ENCODE data around the gene ADAMTS9.

Gene ADAMTS9, protein sequence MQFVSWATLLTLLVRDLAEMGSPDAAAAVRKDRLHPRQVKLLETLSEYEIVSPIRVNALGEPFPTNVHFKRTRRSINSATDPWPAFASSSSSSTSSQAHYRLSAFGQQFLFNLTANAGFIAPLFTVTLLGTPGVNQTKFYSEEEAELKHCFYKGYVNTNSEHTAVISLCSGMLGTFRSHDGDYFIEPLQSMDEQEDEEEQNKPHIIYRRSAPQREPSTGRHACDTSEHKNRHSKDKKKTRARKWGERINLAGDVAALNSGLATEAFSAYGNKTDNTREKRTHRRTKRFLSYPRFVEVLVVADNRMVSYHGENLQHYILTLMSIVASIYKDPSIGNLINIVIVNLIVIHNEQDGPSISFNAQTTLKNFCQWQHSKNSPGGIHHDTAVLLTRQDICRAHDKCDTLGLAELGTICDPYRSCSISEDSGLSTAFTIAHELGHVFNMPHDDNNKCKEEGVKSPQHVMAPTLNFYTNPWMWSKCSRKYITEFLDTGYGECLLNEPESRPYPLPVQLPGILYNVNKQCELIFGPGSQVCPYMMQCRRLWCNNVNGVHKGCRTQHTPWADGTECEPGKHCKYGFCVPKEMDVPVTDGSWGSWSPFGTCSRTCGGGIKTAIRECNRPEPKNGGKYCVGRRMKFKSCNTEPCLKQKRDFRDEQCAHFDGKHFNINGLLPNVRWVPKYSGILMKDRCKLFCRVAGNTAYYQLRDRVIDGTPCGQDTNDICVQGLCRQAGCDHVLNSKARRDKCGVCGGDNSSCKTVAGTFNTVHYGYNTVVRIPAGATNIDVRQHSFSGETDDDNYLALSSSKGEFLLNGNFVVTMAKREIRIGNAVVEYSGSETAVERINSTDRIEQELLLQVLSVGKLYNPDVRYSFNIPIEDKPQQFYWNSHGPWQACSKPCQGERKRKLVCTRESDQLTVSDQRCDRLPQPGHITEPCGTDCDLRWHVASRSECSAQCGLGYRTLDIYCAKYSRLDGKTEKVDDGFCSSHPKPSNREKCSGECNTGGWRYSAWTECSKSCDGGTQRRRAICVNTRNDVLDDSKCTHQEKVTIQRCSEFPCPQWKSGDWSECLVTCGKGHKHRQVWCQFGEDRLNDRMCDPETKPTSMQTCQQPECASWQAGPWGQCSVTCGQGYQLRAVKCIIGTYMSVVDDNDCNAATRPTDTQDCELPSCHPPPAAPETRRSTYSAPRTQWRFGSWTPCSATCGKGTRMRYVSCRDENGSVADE (N-terminal part only)

DNA sequence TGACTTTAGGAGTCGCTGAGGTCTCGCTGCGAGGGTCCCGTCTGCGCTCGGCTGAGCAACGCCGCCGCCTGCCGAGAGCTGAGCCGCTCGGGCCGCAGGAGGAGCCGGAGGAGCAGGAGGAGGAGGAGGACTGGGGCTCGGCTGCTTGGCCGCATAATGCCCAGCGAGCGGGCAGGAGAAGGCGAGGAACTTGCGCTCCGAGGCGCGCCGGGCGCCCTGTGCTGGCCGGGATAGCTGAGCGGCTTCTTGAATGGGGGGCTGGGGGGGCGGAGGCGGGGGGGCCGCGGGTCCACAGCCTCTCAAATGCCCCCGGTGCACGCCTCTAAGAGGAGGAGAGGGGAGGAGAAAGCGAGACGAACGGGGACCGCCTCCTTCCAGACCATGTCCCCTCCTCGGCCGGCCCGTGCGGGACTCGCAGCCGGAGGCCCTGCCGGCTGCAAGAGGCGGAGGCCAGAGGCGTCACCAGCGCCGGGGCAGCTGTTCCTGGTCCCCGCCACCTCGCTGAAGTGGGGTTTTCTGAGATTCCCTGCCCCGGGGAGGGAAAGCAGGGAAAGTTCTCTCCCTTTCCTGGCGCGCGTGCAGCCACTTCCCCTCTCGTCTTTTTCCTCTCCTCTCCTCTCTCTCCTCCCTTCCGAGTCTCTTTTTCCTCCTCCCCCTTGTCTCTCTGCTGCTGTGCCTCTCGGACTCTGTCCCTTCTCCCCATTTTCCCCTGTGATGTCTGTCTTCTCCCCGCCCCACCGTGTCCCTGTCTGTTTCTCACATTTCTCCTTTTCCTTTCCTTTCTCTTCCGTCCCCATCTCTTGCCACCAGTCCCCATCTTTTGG is at the start of gene ADAMTS9:
Gene ADAMTS9, minus strand, starts transcription at position 220 of the 824 bp plus-strand sequence. CDS start 343 bp downstream, outside the sequence.
- no peak for DNase-seq (ENCODE audit: low read depth)

- DNase-seq (ENCODE audit: low read depth) = no peak
Measured at GRCh38 chr3:64732576-64732975, 44.8 kb upstream of the ADAMTS9 start.

DNA sequence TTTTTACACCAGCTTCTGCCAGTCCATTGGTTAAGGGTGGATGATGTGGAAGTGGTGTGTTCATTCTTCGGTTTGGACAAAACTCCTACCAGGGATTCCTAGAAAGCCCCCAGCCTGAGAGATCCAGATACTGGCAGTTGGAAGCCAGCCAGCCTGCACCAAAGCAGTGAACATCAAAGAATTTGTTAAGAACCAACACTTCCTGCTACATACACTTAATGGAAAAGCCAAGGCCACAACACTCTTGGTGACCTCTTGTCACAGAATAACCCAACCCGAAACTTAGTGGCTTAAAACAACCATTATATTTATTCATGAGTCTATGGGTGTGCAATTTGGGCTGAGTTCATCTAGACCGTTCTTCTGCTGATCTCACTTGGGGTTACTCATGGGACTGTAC is 42.9 kb upstream of the ADAMTS9 start:
- DNase-seq (ENCODE audit: low read depth) = no peak

DNA sequence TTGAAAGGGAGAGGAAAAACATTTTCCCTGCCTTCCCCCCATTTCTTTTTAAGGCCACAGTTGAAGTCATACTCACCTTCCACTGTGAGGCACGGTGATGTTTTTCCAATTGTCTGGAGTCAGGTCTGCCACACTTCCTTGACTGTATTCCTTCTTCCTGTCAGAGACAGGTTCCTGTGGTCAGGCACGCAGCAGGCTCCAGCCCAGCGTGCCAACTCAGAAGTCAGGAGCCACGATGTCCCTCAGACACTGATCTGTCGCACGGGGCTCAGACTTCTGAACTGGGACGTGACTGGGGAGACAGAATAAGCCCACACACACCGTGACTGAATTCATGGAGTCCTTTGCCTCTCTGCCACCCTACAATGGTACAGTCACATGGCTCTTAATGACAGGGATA is 41.2 kb upstream of the ADAMTS9 start:
- DNase-seq (ENCODE audit: low read depth) = no peak

GRCh38 chr3:64728428-64728827 is 40.6 kb upstream of the ADAMTS9 start:
- no peak for DNase-seq (ENCODE audit: low read depth)

GRCh38 chr3:64726414-64727090 is 38.8 kb upstream of the ADAMTS9 start:
- DNase-seq (ENCODE audit: low read depth) = no peak

DNA sequence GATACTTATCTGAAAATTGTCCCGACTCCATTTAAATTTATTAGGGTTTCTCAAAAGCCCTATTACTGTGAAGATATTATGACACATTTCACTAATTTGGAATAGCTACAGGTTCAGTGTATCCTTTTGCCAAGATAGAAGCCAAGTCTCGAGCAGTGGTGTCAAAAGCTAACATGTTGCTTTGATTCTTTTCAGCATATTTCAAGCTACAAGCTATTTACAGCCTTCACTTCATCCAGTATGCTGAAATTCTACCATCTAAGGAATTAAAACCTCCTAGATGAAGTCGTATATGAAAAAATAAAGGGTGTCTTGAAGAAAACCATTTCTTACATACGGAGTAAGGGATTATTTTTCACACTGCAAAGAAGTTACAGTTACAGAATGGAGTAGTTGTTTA is 31.2 kb upstream of the ADAMTS9 start:
- DNase-seq (ENCODE audit: low read depth) = no peak

GRCh38 chr3:64717872-64718613 is 30.2 kb upstream of the ADAMTS9 start:
- DNase-seq (ENCODE audit: low read depth) = no peak

DNA sequence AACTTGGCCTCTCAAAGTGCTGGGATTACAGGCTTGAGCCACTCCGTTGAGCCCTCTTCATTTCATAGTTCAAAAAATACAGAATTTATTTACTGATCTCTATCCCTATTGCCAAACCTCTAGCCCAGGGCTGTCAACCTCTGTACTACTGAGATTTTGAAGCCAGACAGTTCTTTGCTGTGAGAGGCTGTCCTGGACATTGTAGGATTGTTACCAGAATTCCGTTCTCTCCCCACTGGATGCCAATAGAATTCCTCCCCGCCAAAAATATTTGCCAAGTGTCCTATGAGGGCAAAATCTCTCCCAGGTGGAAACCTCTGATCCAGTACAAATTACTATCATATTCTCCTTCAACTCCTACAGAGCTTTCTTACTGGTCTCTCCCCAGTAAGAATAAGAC is 29.6 kb upstream of the ADAMTS9 start:
- DNase-seq (ENCODE audit: low read depth) = no peak

DNA sequence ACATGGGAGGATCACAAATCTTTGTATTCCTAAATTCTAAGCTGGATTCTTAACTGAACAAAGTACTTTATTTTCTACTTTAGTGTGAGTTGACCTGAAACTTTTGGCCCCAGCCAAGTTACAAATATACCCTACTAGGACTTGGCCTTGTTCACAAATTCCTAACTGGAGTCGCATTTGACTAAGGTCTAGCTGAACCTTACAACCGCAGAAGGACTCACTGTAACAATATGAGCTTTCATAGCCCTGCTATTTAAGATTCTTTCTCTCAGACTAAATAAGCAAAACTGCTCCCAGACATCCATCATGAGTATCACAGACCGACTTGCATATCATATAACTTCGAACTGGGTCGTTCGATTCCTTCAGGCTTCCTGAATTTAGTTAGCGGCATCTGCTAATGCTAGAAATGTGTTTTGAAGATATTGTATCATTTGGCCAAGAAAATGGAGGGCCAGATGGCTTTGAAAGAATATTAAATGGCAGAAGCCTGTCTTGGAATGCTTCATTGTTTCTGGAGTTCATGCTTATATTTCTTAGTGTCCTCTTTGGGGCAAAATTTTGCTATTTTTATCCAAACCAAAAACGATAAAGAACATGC is 28.4 kb upstream of the ADAMTS9 start:
- no peak for DNase-seq (ENCODE audit: low read depth)

DNA sequence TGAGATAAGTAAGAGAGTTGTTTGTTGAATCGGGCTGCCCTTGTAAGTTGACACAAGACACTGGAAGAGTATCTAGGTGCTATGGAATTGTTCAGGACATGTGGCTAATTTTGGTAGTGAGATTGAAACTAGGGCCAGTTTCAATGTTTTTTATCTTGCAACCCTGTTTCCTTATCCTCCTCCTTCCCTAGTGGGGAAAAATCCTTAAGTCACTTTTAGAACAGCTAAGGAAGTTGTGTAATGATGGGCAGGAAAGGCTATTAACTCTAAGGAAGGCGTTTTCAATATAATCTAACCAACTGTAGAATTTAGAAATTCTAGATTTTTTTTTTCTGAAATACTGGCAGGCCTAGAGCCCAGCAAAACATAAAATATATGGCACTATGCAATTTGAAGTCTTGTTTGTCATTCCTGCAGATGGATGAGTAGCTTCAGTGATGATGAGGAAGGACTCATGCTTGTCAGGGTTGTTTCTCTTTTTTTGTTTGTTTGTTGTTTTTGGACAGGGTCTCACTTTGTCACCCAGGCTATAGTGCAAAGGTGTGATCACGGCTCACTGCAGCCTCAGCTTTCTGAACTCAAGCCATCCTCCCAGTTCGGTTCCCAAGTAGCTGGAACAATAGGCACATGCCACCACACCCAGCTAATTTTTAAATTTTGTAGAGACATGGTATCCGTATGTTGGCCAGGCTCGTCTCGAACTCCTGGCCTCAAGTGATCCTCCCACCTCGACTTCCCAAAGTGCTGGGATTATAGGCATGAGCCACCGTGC is 27.6 kb upstream of the ADAMTS9 start:
- no peak for DNase-seq (ENCODE audit: low read depth)

DNA sequence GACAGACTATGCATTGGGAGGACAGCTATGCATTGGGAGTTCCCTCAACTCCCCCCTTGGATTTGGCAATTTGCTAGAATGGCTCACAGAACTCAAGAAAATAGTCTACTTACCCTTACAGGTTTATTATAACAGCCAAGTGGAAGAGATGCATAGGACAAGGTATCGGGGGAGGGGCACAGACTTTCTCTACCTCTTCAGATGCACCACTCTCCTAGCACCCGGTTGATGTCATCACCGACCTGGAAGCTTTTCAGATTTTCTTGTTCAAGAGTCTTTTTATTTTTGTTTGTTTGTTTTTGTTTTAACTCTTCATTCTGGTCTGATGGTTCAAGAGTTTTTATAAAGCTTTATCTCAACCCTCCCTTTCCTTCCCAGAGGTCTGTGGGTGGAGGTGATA is 20.7 kb upstream of the ADAMTS9 start:
- DNase-seq (ENCODE audit: low read depth) = no peak

DNA sequence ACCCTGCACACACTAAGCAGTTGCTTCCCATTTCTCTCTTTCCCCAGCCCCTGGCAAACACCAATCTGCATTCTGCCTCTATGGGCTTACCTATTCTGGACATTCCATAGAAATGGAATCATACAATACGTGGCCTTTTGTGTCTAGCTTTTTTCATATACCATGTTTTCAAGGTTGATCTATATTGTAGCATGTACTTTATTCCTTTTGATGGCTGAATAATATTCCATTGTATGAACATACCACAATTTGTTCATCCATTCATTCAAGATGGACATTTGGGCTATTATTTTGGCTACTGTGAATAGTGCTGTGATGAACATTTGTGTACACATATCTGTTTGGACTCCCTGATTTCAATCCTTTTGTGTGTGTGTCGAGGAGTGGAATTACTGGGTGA is 18.1 kb upstream of the ADAMTS9 start:
- no peak for DNase-seq (ENCODE audit: low read depth)

GRCh38 chr3:64696896-64697295 is 9.1 kb upstream of the ADAMTS9 start:
- no peak for DNase-seq (ENCODE audit: low read depth)

DNA sequence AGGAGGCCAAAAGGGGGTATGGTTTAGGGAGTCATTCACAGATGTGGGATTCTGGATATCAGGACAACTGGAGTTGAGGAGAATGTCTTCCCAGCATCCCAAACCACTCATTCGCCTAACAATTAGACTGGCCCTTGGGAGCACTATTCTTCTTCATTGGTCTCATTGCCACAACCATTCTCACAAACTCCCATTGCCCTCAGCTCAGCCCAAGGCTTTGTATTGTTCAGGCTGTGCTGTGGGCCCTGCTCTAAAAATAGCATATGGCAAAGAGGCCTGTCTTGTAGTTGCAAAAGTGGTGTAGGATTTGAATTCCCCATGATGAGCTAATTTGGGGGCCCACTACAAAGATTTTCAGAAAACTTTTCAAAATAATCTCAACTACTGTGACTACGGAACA is 6.3 kb upstream of the ADAMTS9 start:
- DNase-seq (ENCODE audit: low read depth) = no peak

- DNase-seq (ENCODE audit: low read depth) = no peak
Measured at GRCh38 chr3:64693031-64693430, 5.2 kb upstream of the ADAMTS9 start.

DNA sequence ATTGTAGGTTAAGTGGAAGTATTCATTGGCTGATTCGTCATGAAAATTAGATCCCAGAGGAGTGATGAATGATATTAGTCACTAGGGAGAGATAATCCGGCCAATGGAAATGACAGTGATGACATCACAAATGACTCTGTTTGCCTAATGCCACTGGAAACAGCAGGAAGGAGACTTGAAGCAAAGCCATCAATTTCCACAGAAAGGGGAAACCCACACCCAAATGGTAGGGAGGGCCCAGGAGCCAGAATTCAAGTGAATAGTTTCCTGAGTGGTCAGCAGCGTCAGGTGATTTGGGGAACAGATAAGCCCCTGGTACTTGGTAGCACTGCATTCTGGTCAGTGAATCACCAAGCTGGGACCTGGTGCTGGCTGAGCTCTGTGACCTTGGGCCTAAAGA is 3.3 kb upstream of the ADAMTS9 start:
- no peak for DNase-seq (ENCODE audit: low read depth)

- no peak for DNase-seq (ENCODE audit: low read depth)
Measured at GRCh38 chr3:64687086-64687780, 567 bp downstream of the ADAMTS9 start.

Measured in CMK (cell line).